Caco-2 (cell line): ENCODE data around the gene RNF207. TPM values are rescaled to one million over a fixed set of nuclear protein-coding genes. Genes with fewer than 3 reads are reported as not detected.

Experiments used
- BruUV-seq: library from RNA; stranded (reverse); fragments of 400-500 nt; replicated peaks from 2 replicates; lab custom pipeline; 2021; lab: Mats Ljungman, UMichigan
- CTCF ChIA-PET: fragments of 300-600 bp; sonication (Branson Sonifier 250); formaldehyde crosslinking; loops from one replicate; lab custom pipeline; 2022; ENCODE audit warnings: antibody characterized with exemption; lab: Charles Lee
- POLR2A ChIA-PET: fragments of 300-600 bp; sonication (Branson Sonifier 250); formaldehyde crosslinking; loops from one replicate; lab custom pipeline; 2022; ENCODE audit warnings: antibody characterized with exemption; lab: Charles Lee
- DNase-seq, 2 experiments: peaks; one replicate each; pipeline versions ENCODE4 v3.0.0 to v3.0.0-alpha.2; 2020 to 2022
- H3K27me3 ChIP-seq: replicated peaks from 2 replicates; pipeline ENCODE4 v1.6.0; 2011; ENCODE audit warnings: low read length; ENCODE audit not compliant: control insufficient read depth, insufficient read depth
- H3K36me3 ChIP-seq: 2 replicates; pipeline ENCODE4 v1.5.1; 2011; ENCODE audit warnings: low read length; ENCODE audit not compliant: control insufficient read depth, insufficient read depth
- H3K4me1 ChIP-seq: fragments of 250-450 bp; sonication (Bioruptor Pico); 2 replicates; pipeline ENCODE4 v1.5.1; 2020; ENCODE audit warnings: mild to moderate bottlenecking
- H3K4me3 ChIP-seq: 2 replicates; pipeline ENCODE4 v1.5.1; 2011; ENCODE audit warnings: low read depth, mild to moderate bottlenecking, control low read depth, low read length
- H3K9me3 ChIP-seq: fragments of 250-450 bp; sonication (Bioruptor Pico); 2 replicates; pipeline ENCODE4 v1.5.1; 2020; ENCODE audit warnings: mild to moderate bottlenecking, moderate library complexity
- H3K27ac Mint-ChIP-seq: one replicate; pipeline ENCODE4 v1.8.0; 2022; ENCODE audit warnings: mixed read lengths; ENCODE audit not compliant: unreplicated experiment
- H3K27me3 Mint-ChIP-seq: one replicate; pipeline ENCODE4 v1.8.0; 2022; ENCODE audit warnings: mixed read lengths; ENCODE audit not compliant: insufficient read depth, unreplicated experiment
- H3K36me3 Mint-ChIP-seq: one replicate; pipeline ENCODE4 v1.8.0; 2022; ENCODE audit warnings: mild to moderate bottlenecking, mixed read lengths; ENCODE audit not compliant: insufficient read depth, unreplicated experiment
- H3K4me1 Mint-ChIP-seq: one replicate; pipeline ENCODE4 v1.8.0; 2022; ENCODE audit warnings: low read depth, mixed read lengths; ENCODE audit not compliant: unreplicated experiment
- H3K4me3 Mint-ChIP-seq: one replicate; pipeline ENCODE4 v1.8.0; 2022; ENCODE audit warnings: mild to moderate bottlenecking, moderate library complexity, mixed read lengths; ENCODE audit not compliant: unreplicated experiment
- H3K9me3 Mint-ChIP-seq: one replicate; pipeline ENCODE4 v1.8.0; 2022; ENCODE audit warnings: mixed read lengths; ENCODE audit not compliant: unreplicated experiment
- intact Hi-C: fragments of 100-400 bp; cut with micrococcal nuclease; formaldehyde crosslinking; loops from one replicate; pipeline ENCODE4 v1.10.0; 2022; ENCODE audit not compliant: unreplicated experiment
- total RNA-seq: library from RNA; stranded (reverse); gene quantifications from 2 replicates; pipeline ENCODE4 v1.2.3, GENCODE V29; 2022
- TF ChIP-seq, protein P1 (sequence below), 2 experiments: fragments of 200-600 bp in 1 of 2; IDR thresholded peaks; 1 replicate in 1 of 2; 2 replicates in 1 of 2; pipeline versions ENCODE4 v1.5.1 to v1.8.0; 2011 to 2022; ENCODE audit warnings: antibody characterized with exemption in 1 of 2, control low read depth in 1 of 2, inconsistent platforms in 1 of 2, low read depth in 1 of 2, low read length in 1 of 2, mild to moderate bottlenecking in 1 of 2, moderate library complexity in 1 of 2; ENCODE audit not compliant: insufficient read depth in 1 of 2, severe bottlenecking in 1 of 2, unreplicated experiment in 1 of 2

Gene RNF207
- total RNA-seq, 1 experiment from 2014 or later: 27.4 TPM

DNA sequence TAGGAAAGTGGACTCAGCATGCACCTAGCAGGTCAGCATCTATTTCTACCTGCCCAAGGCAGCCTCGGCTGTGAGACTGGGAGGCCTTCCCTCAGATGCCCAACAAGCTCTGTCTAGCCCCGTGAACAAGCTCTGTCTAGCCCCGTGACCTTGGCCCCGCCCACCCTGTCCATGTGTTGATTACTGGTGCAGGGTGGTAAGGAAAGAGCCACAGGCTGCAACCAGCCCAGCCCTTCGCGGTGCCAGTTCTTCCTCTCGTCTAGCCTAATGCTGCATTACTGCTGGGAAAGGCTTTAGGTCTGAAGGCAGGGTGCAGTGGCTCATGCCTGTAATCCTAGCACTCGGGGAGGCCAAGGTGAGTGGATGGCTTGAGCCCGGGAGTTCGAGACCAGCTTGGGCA lies 52.8 kb downstream of the RNF207 start:
- DNase-seq: no peak
- no peaks in the 10 kb centered on the region for H3K27me3 Mint-ChIP-seq
- H3K36me3 Mint-ChIP-seq: peaks cover 7% of the 10 kb centered on the region
- Histone ChIP-seq H3K4me1 (no peaks in the 10 kb centered on the region), H3K9me3 (no peaks in the 10 kb centered on the region), H3K27me3 (no peaks in the 10 kb centered on the region), H3K4me3 (no peak overlapping the region), H3K36me3 (no peaks in the 10 kb centered on the region)
- H3K4me3 Mint-ChIP-seq: no peak overlapping the region
- no peaks in the 10 kb centered on the region for H3K9me3 Mint-ChIP-seq
- H3K27ac Mint-ChIP-seq: no peak overlapping the region
- no TSS peak for BruUV-seq
- TF ChIP-seq, protein P1, sequence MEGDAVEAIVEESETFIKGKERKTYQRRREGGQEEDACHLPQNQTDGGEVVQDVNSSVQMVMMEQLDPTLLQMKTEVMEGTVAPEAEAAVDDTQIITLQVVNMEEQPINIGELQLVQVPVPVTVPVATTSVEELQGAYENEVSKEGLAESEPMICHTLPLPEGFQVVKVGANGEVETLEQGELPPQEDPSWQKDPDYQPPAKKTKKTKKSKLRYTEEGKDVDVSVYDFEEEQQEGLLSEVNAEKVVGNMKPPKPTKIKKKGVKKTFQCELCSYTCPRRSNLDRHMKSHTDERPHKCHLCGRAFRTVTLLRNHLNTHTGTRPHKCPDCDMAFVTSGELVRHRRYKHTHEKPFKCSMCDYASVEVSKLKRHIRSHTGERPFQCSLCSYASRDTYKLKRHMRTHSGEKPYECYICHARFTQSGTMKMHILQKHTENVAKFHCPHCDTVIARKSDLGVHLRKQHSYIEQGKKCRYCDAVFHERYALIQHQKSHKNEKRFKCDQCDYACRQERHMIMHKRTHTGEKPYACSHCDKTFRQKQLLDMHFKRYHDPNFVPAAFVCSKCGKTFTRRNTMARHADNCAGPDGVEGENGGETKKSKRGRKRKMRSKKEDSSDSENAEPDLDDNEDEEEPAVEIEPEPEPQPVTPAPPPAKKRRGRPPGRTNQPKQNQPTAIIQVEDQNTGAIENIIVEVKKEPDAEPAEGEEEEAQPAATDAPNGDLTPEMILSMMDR (IDR thresholded peaks at IDR 0.05; ENCODE audit: insufficient read depth in 1 of 2, low read depth in 1 of 2, low read length in 1 of 2, severe bottlenecking in 1 of 2, unreplicated experiment in 1 of 2): no peak
- POLR2A ChIA-PET: no interaction called here
- intact Hi-C loops: no loop called here
- CTCF ChIA-PET: no interaction called here
- H3K4me1 Mint-ChIP-seq: no peaks in the 10 kb centered on the region

DNA sequence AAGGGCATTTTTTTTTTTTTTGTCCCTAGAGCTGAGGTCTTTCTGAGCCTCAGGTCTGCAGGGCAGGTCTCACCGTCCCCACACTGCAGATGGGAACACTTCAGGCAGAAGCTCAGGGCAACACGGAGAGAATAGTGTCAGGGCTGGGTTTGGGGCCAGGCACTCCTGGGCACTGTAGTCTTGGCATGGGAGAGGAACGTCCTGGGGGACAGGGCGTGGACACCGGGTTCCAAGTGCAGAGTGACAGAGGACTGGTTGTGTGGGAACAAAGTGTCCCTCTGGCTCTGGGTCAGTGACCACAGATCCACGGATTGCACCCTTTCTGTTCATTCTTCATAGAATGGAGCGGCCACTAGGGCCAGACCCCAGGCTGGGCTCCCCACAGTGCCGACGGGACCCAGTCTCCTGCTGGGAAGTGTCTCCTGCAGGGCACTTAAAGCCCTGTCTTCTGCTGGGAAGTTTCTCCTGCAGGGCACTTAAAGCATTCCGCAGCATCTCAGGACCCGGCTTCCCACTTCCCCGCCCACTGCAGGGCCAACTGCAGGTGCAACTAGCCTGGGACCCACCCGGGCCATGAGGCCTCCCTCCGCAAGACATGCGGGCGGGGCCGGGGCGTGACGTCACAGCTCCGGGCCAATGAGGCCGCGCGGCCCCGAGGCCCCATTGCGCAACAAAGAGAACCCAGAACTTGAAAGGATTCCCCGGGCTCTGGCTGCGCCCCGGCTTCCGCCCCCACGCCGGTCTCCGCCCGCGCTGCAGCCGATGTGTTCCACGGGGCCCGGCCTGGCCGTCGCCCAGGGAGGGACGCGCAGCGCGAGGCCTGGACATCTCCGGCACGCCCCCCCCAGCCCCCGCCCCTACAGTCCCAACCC lies 53.8 kb downstream of the RNF207 start:
- Mint-ChIP-seq H3K4me3 (peak overlapping the region; percentile 57), H3K4me1 (no peaks in the 10 kb centered on the region), H3K27ac (no peak overlapping the region), H3K36me3 (peaks cover 16% of the 10 kb centered on the region), H3K27me3 (no peaks in the 10 kb centered on the region), H3K9me3 (no peaks in the 10 kb centered on the region)
- intact Hi-C loops: no loop called here
- BruUV-seq: no TSS peak
- POLR2A ChIA-PET: interaction anchor here (0.8 kb wide), 1 partner anchor 76 kb away, joined by 6 read pairs; no protein-coding TSS in a partner anchor
- no peaks in the 10 kb centered on the region for H3K4me1 ChIP-seq
- peak; percentile 85 to 89 for DNase-seq
- no peaks in the 10 kb centered on the region for H3K9me3 ChIP-seq
- TF ChIP-seq, protein P1 (IDR thresholded peaks at IDR 0.05; ENCODE audit: insufficient read depth in 1 of 2, low read depth in 1 of 2, low read length in 1 of 2, severe bottlenecking in 1 of 2, unreplicated experiment in 1 of 2): no peak
- peak overlapping the region; percentile 57 for H3K4me3 ChIP-seq
- no peaks in the 10 kb centered on the region for H3K36me3 ChIP-seq
- no peaks in the 10 kb centered on the region for H3K27me3 ChIP-seq
- CTCF ChIA-PET: interaction anchor here (0.9 to 1.0 kb wide), 2 partner anchors 13 to 181 kb away, joined by 3 to 4 read pairs; no protein-coding TSS in a partner anchor

DNA sequence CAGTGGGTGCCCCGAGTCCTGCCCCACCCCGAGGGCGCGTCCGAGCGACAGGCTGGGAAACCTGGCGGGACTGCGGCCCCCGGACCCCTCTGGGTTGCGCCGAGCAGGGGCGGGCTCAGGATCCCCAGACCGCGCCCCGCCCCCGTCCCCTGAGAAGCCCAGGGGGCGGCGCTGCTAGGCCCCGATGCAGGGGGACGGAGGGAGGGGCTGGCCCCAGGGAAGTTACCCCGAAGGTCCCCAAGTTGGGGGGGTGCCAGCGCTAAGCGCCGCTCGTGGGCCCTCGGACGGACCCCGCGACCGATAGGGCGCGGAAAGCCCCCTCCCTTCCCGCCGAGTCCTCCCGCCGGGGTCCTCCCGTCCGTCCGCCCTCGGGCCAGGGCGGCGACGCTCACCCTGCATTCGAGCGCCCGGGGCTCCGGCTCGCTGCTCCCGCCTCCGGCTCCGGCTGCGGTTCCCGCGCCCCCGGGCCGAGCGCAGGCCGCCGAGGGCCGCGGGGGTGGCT lies 54.6 kb downstream of the RNF207 start:
- Histone ChIP-seq H3K4me3 (peak overlapping the region; percentile 57), H3K27me3 (no peaks in the 10 kb centered on the region), H3K4me1 (no peaks in the 10 kb centered on the region), H3K9me3 (no peaks in the 10 kb centered on the region), H3K36me3 (no peaks in the 10 kb centered on the region)
- no TSS peak for BruUV-seq
- H3K4me3 Mint-ChIP-seq: peak overlapping the region; percentile 57
- no peak overlapping the region for H3K27ac Mint-ChIP-seq
- CTCF ChIA-PET: interaction anchor here (0.9 to 1.0 kb wide), 2 partner anchors 13 to 181 kb away, joined by 3 to 4 read pairs; no protein-coding TSS in a partner anchor
- TF ChIP-seq, protein P1 (IDR thresholded peaks at IDR 0.05; ENCODE audit: insufficient read depth in 1 of 2, low read depth in 1 of 2, low read length in 1 of 2, severe bottlenecking in 1 of 2, unreplicated experiment in 1 of 2): no peak
- POLR2A ChIA-PET: no interaction called here
- H3K27me3 Mint-ChIP-seq: no peaks in the 10 kb centered on the region
- no peaks in the 10 kb centered on the region for H3K9me3 Mint-ChIP-seq
- intact Hi-C loops: no loop called here
- H3K36me3 Mint-ChIP-seq: peaks cover 21% of the 10 kb centered on the region
- no peaks in the 10 kb centered on the region for H3K4me1 Mint-ChIP-seq
- peak in 1 of 2 experiments; percentile 47 for DNase-seq
